Chondrocyte (in vitro differentiated cells): Measurements from ENCODE around the gene LOXHD1. TPM values are rescaled to one million over a fixed set of nuclear protein-coding genes. Genes with fewer than 3 reads are reported as not detected.

Experiments used
- DNase-seq: peaks from one replicate; pipeline ENCODE4 v3.0.0; 2021; ENCODE audit warnings: mixed read lengths, low spot score
- H3K27ac Mint-ChIP-seq: one replicate; pipeline ENCODE4 v1.8.0; 2021; ENCODE audit warnings: mild to moderate bottlenecking, moderate library complexity, mixed read lengths; ENCODE audit not compliant: unreplicated experiment
- H3K27me3 Mint-ChIP-seq: 2 replicates; pipeline ENCODE4 v1.8.0; 2021; ENCODE audit warnings: low read depth, mixed read lengths
- H3K36me3 Mint-ChIP-seq: 2 replicates; pipeline ENCODE4 v1.8.0; 2021; ENCODE audit warnings: low read depth, mixed read lengths
- H3K4me1 Mint-ChIP-seq: 2 replicates; pipeline ENCODE4 v1.8.0; 2021; ENCODE audit warnings: low read depth, mild to moderate bottlenecking, mixed read lengths
- H3K4me3 Mint-ChIP-seq: one replicate; pipeline ENCODE4 v1.8.0; 2021; ENCODE audit warnings: mild to moderate bottlenecking, moderate library complexity, mixed read lengths; ENCODE audit not compliant: unreplicated experiment
- H3K9me3 Mint-ChIP-seq: 2 replicates; pipeline ENCODE4 v1.8.0; 2021; ENCODE audit warnings: low read depth, mixed read lengths
- long read RNA-seq: library from polyadenylated mRNA; stranded (forward); transcript quantifications from one replicate; pipeline ENCODE4 v2.0.0, GENCODE V29; 2021
- total RNA-seq: library from RNA; stranded (reverse); gene quantifications from 3 replicates; pipeline ENCODE4 v1.2.1, GENCODE V29; 2021
- TF ChIP-seq, protein P1 (sequence below): fragments of 200-600 bp; sonication (generic); IDR thresholded peaks from 2 replicates; pipeline ENCODE4 v1.5.0; 2021; ENCODE audit warnings: antibody characterized with exemption, mild to moderate bottlenecking, moderate library complexity

Gene LOXHD1, protein sequence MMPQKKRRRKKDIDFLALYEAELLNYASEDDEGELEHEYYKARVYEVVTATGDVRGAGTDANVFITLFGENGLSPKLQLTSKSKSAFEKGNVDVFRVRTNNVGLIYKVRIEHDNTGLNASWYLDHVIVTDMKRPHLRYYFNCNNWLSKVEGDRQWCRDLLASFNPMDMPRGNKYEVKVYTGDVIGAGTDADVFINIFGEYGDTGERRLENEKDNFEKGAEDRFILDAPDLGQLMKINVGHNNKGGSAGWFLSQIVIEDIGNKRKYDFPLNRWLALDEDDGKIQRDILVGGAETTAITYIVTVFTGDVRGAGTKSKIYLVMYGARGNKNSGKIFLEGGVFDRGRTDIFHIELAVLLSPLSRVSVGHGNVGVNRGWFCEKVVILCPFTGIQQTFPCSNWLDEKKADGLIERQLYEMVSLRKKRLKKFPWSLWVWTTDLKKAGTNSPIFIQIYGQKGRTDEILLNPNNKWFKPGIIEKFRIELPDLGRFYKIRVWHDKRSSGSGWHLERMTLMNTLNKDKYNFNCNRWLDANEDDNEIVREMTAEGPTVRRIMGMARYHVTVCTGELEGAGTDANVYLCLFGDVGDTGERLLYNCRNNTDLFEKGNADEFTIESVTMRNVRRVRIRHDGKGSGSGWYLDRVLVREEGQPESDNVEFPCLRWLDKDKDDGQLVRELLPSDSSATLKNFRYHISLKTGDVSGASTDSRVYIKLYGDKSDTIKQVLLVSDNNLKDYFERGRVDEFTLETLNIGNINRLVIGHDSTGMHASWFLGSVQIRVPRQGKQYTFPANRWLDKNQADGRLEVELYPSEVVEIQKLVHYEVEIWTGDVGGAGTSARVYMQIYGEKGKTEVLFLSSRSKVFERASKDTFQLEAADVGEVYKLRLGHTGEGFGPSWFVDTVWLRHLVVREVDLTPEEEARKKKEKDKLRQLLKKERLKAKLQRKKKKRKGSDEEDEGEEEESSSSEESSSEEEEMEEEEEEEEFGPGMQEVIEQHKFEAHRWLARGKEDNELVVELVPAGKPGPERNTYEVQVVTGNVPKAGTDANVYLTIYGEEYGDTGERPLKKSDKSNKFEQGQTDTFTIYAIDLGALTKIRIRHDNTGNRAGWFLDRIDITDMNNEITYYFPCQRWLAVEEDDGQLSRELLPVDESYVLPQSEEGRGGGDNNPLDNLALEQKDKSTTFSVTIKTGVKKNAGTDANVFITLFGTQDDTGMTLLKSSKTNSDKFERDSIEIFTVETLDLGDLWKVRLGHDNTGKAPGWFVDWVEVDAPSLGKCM (N-terminal part only)
- total RNA-seq = not detected in 3 replicates
- long read RNA-seq = 0 reads

DNA sequence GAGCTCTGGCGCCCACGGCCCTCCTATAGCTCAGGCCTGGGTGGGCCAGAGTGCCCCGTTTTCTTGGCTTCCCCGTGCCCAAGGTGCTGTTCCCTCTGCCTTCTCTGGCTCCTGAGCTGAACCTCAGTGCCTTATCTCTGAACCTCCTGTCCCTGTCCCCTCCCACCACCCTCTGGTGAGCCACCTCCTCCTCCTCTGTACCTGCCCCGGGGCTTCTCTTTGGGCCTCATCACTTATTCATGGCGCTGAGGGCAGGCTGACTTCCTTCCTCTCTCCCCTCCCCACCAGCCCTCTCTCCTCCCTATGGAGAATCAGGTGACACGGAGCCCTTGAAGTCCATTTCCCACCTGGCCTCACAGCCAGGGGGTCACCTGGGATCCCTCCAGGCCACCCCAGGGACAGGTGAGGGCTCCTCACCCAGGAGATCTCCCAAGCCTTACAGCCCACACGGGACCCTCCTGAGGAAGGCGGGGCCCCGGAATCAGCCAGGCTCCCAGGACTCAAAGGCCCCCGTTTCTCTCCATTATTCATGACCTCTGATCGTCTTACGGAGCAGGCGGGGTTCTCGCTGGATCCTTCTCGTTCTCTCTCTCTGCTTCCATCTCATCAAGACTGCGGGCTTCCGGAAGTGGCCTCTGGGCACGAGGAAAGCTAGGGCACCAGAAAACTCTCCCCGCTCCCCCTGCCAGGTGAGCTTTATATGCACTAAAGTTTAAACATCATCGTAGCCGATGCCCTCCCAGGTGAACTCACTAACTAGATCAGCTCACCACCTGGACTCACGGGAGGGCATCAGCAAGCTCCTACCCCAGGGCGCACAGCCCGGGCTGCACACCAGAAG is at the start of gene LOXHD1:
TSS of gene LOXHD1 (minus strand) at position 106 of the 841 bp plus-strand sequence. CDS start 187 bp downstream, outside the sequence.
- Mint-ChIP-seq H3K4me3 (no peak within 1 kb of the TSS), H3K27ac (no peak within 1 kb of the TSS), H3K4me1 (no peaks in the 10 kb centered on the region), H3K9me3 (no peaks in the 10 kb centered on the region), H3K27me3 (peaks cover 38% of the 10 kb centered on the region), H3K36me3 (no peaks in the 10 kb centered on the region)
- DNase-seq = no peak
- TF ChIP-seq, protein P1, sequence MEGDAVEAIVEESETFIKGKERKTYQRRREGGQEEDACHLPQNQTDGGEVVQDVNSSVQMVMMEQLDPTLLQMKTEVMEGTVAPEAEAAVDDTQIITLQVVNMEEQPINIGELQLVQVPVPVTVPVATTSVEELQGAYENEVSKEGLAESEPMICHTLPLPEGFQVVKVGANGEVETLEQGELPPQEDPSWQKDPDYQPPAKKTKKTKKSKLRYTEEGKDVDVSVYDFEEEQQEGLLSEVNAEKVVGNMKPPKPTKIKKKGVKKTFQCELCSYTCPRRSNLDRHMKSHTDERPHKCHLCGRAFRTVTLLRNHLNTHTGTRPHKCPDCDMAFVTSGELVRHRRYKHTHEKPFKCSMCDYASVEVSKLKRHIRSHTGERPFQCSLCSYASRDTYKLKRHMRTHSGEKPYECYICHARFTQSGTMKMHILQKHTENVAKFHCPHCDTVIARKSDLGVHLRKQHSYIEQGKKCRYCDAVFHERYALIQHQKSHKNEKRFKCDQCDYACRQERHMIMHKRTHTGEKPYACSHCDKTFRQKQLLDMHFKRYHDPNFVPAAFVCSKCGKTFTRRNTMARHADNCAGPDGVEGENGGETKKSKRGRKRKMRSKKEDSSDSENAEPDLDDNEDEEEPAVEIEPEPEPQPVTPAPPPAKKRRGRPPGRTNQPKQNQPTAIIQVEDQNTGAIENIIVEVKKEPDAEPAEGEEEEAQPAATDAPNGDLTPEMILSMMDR = no peak

DNA sequence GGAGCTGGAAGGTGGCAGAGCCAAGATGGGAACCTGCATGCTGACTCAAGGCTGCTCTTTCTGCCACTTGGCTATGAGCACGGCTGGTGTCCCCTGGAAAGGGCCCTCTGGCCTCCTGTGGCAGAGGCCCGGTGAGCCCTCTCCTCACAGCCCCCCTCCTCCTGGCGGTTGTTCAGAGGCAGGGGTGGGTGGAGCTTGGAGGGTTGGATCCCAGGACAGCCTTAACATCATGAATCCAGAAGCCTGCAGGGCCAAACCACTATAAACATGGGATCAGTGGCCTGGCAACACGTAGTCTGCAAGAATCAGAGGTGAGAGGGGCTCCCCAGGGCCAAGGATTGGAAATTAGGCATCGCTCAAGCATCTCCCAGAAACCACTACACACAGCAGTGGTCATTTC is 48.5 kb upstream of the LOXHD1 start:
- TF ChIP-seq, protein P1 = no peak
- no peak for DNase-seq
- no peaks in the 10 kb centered on the region for H3K36me3 Mint-ChIP-seq
- H3K9me3 Mint-ChIP-seq = no peaks in the 10 kb centered on the region
- no peak overlapping the region for H3K27ac Mint-ChIP-seq
- H3K27me3 Mint-ChIP-seq = peaks cover 9% of the 10 kb centered on the region
- no peak overlapping the region for H3K4me3 Mint-ChIP-seq
- H3K4me1 Mint-ChIP-seq = no peaks in the 10 kb centered on the region

DNA sequence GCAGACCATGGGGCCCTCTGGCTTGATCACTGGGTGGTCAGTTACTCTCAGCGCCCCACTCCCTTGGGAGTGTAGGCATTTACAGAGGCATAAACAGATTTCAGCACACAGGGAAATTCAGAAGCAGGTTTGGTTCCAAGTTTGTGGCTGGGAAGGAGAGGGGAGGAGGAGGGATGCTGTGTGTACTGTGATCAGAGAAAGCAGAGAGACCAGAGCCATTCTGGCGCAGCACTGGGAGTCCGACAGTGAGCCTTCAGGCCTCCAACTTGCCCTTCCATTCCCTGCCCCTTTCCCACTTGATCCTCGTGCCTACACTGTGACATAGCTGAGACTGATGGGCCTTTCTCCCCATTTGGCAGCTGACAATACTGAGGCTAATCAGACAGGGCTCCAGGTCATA is 47.8 kb upstream of the LOXHD1 start:
- Mint-ChIP-seq H3K4me1 (no peaks in the 10 kb centered on the region), H3K4me3 (no peak overlapping the region), H3K27me3 (peaks cover 9% of the 10 kb centered on the region), H3K27ac (no peak overlapping the region), H3K36me3 (no peaks in the 10 kb centered on the region), H3K9me3 (no peaks in the 10 kb centered on the region)
- TF ChIP-seq, protein P1 = no peak
- no peak for DNase-seq

DNA sequence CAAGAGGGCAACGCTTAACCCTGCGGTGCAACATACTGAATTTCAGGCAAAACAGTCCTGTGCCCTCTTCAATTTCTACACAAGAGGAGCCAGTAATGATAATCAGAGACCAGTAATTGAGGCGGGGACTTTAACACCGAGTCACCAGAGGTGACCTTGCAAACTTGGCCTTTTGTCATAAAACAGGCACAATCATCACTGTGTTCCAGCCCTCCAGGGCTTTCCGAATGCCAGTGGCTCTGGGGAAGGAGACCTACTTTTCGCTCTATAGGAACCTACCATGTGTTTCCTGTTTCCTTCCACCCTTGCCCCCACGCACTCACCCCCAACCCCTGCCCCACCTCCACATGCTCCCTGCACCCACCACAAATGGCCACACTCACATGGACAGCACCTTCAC is 47.2 kb upstream of the LOXHD1 start:
- Mint-ChIP-seq H3K9me3 (no peaks in the 10 kb centered on the region), H3K27me3 (peaks cover 9% of the 10 kb centered on the region), H3K27ac (no peak overlapping the region), H3K36me3 (no peaks in the 10 kb centered on the region), H3K4me3 (no peak overlapping the region), H3K4me1 (no peaks in the 10 kb centered on the region)
- DNase-seq = no peak
- TF ChIP-seq, protein P1 = no peak
